HG03108 (cell line): ENCODE data around the gene NRXN3.

Source experiments
- ATAC-seq: cut with Tn5 transposase; IDR thresholded peaks from one replicate; pipeline ENCODE4 v1.9.1; 2021; ENCODE audit warnings: moderate library complexity; ENCODE audit not compliant: unreplicated experiment

NRXN3 gene

DNA sequence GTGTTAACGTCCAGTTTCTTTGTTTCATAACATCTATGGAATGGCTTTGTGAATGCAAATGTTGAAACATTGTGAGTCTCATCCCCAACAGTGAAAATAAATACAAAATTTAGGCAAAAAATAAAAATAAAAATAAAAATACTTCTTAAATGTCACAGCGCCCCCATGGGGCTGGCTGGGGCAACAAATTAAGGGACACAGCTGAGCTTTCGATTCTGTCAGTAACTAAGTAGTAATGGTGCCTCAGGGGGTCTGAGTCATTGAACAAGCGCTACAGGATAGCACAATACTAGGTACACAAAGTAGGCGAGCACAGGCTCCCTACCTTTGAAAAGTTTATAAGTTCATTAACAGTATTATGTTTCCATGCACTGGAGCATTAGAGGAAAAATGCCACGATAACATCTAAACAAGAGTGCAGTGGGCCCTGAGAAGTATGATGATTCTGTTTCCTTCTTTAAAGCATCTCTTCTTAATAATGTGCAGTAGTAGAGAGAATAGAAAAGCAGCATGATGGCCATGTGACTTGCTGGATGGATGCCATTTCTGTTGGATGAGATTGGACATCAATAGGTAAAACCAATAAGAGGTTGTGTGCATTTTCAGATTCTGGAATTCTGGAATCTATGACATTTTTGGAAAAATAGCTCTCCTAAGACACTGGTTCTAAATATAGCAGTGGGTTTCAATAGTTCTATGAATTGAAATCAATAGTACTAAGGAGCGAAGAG lies 1374.0 kb downstream of the NRXN3 start:
- ATAC-seq = no peak

- no peak for ATAC-seq
These were observed 1374.5 kb downstream of the NRXN3 start for GRCh38 chr14:79544698-79545070.

DNA sequence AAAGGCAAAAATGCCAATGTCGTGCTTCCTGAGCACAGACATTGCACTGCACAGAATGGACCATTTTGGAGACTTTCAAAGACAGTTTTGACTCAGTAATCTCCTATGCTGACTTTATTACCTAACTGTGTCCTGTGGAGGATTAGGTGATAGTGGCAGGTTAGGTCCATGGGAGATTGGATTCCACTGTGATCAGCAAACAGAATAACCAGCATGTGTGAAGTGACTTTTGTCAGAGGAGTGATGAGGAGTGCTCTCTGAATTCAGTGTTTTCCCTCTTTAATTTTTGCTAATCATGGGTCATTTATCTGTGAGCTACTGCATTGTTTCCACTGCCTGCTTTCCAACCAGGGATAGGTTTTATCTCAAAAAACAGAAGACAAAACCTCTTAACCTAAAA lies 1378.7 kb downstream of the NRXN3 start:
- ATAC-seq = no peak

GRCh38 chr14:79549515-79549914 lies 1379.3 kb downstream of the NRXN3 start:
- ATAC-seq = no peak

GRCh38 chr14:79551523-79551922 lies 1381.3 kb downstream of the NRXN3 start:
- no peak for ATAC-seq

- ATAC-seq = no peak
These were observed 1382.6 kb downstream of the NRXN3 start for GRCh38 chr14:79552778-79553177.

GRCh38 chr14:79554816-79555215 lies 1384.6 kb downstream of the NRXN3 start:
- ATAC-seq = no peak

DNA sequence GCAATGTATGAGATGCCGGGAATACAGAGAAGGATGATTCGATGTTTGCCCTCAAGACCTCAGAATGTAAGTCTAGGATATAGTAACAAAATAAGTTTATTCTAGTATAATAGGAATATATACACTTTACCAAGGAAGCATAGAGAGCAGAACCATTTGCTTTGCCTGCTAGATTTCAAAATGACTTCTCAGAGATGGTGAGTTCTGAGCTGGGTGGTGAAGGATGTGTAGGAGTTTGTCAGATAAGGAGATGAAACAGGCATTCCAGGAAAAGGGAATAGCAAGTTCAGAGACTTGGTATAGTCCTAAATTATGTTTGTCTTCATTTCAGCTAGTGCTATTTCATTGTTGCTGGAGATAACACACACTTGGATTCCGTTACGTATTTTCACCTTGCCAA lies 1385.3 kb downstream of the NRXN3 start:
- no peak for ATAC-seq

DNA sequence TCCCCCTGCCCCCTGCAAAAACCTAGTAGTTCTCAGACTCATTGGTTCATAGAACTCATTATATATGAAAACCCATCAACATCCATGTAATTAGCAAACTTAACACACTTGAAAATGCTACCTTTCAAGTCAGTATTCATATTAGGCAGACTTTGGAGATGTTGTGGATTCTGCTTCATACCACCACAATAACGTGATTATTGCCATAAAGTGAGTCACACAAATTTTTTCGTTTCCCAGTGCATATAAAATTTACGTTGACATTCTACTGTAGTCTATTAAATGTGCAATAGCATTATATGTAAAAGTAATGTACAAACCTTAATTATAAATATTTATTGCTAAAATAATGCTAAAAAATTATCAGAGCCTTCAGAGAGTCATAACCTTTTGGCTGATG lies 1387.1 kb downstream of the NRXN3 start:
- no peak for ATAC-seq

GRCh38 chr14:79562185-79562584 lies 1392.0 kb downstream of the NRXN3 start:
- no peak for ATAC-seq

DNA sequence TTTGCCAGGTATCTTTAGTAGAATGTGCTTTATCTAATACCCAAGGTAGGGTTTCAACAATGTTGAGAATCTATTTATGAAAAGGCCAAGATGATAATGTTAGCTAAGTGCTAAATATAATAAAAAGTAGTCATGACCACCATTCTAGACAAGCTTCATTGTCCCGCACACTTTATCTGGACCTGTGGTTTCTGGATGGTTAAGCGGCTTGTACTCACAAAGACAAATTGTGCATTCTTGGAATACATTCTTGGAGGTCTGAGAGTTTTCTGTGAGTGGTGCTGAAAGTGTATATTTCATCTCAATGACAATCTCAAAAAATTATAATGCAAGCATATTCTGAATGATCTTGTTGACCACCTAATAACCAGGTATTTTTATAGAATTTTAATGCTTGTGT lies 1394.2 kb downstream of the NRXN3 start:
- no peak for ATAC-seq

DNA sequence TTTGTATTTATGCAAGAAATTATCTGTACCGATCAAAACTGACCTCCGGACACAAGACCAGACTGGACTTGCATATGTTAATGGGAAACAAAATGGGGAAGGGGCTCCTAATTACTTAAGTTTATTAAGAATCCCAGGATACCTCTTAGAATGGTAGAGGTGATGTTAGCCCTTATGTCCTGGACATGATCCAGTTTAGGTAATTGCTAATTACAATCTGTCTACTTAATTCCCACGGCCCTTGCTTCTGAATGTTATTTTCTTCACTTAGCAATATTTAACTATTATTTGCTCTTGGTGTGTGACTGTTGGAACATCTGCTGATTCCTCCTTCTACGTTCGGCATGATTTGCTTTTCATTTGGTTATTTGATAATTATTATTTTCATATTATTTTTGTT lies 1397.1 kb downstream of the NRXN3 start:
- ATAC-seq = no peak

- no peak for ATAC-seq
These were observed 1398.4 kb downstream of the NRXN3 start for GRCh38 chr14:79568594-79568993.

DNA sequence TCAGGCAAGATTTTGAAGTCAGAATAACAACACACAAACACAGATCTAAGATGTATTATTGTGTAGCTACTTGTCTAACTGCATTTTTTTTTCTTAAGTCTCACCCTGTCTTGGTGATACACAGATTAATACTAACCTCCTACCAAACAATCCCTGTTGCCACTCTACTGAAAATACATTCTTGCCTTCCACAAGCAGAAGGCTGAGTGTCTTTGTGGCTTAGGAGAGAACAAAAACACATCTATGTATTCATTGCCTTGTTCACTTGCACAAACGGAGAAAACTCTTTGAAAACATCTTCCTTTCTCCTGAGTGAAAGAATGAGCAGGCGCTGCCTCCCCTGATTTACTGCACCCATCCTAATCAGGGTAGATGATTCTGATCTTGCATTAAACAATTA lies 1398.9 kb downstream of the NRXN3 start:
- ATAC-seq = no peak

DNA sequence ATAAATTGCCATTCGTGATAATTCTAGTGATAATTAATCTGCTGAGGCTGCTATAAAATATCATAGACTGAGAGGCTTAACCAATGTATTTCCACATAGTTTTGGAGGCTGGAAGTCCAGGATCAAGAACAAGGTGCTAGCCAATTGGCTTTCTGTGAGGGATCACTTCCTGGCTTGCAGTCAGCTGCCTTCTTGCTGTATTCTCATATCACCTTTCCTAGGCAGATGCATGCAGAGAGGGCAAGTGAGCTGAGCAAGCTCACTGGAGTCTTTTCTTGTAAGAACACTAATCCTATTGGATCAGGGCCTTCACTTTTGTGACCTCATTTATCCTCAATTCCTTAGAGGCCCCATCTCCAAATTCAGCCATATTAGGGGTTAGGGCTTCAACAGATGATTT lies 1400.5 kb downstream of the NRXN3 start:
- no peak for ATAC-seq

DNA sequence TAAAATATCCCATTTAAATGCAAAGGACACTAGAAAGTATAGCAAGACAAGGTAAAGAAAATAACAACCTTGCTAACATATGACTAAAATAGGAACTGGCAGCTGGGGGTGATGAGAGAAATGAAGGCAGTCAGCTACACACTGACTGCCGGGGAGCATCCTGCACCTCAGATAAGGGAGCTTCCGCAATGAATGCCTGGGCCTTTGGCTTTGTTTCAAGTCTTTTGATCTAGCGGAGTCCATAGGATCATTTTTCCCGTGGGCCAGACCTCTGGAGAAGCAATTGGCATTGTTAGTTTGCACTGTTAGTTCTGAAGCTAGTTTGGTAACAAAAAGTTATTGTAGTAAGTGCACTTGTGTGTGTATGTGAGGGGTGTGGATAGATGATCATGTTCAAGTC lies 1401.2 kb downstream of the NRXN3 start:
- ATAC-seq = no peak

- no peak for ATAC-seq
These were observed 1403.3 kb downstream of the NRXN3 start for GRCh38 chr14:79573486-79573885.

DNA sequence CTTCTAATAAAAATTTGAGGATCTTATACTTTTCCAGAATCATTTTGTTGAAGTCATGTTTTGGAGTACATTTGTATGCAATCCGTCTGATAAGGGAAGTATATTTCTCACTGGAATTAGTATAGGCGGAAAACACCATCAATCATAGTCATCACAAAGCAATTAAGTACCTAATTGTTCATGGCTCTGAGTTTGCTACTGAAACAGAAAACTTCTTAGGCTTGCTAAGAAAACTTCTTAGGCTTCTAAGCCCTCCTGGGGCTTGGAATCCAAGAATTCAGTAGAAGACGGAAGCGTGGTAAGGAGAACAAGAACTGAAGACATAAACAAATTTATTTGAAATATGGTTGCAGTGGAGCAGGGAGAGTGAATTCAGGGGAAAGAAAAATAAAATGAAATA lies 1404.9 kb downstream of the NRXN3 start:
- no peak for ATAC-seq

DNA sequence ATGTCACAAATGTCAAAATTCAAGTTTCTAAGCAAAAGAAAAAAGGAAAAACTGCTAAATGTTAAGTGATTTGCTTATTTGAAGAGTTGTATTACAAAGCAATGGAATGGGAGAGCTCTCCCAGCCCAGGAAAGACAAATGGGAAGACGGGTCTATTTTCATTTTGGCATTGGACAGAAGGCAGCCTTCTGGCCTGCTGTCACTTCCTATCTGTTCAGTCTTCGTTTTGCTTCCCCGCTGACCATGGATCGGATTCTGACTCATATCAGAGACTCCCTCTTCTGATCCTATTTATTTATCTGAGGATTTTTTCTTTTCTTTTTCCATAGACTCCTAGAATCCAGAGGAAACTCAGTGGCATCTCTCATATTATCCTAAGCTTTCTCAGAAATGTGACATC lies 1406.3 kb downstream of the NRXN3 start:
- ATAC-seq = no peak

DNA sequence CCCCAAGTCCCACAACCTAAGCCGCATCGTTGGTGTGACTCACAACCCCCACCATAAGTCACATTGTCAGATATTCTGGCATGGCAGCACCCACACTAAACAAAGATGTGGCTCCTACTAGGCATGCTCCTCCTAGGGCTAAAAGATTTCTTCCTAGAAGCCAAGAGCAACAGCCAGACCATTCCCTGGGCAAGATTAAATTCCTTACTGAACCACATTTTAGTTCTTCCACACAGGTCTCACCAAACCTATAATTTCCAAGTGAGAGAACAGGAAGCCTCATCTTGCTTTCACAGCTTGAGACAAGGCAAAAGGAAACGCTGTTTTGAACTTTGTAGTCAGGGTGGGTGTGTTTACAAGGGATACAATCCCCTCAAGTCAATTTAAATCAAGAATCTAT lies 1408.3 kb downstream of the NRXN3 start:
- ATAC-seq = no peak

GRCh38 chr14:79580414-79580813 lies 1410.2 kb downstream of the NRXN3 start:
- ATAC-seq = no peak

DNA sequence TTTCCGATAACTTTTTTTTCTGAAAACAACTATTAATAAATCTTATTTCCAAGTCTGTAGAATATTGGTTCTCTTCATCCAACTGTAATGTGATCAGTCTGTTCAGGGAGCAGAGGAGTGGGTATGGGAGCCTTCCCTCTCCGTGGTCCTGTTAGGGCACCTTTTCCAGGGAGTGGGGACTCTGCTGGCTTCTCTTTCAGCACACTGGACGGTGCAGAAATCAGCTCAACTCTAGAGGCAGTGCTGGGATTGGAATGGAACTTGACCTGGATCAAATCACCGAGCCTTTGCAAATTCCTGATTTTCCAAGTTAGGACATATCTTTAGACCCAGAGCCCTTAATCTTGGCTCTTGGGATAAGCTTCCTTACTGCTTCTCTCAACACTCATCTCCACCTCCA lies 1410.7 kb downstream of the NRXN3 start:
- no peak for ATAC-seq

DNA sequence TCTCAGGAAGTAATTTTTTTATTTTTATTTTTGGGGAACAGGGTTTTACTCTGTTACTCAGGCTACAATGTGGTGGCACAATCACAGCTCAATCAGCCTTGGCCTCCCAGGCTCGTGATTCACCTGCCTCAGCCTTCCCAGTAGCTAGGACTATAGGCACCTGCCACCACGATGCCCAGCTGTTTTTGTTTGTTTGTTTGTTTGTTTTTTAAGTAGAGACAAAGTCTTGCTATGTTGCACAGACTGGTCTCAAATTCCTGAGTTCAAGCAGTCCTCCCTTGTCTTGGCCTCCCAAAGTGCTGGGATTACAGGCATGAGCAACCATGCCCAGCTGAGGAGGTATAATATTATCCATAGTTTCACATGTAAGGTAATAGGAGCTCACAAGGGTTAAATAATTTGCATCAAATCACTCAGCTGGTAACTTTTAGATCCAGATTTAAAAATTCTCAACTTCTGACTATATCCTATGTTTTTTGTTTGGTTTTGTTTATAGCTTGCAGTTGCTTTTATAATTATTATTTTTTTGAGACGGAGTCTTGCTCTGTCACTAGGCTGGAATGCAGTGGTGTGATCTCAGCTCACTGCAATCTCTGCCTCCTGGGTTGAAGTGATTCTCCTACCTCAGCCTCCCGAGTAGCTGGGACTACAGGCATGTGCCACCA lies 1411.9 kb downstream of the NRXN3 start:
- no peak for ATAC-seq
